HG03575 (cell line): ENCODE results near the gene LONP2.
"Not testable (repeated sequence)": the region's sequence is repeated elsewhere in the genome, so short reads cannot be mapped to it uniquely, and the experiment has no call there.

Experiments
- ATAC-seq: cut with Tn5 transposase; IDR thresholded peaks from one replicate; pipeline ENCODE4 v1.9.1; 2021; ENCODE audit not compliant: unreplicated experiment, insufficient number of reproducible peaks, low FRiP score; ENCODE audit errors: extremely low read depth

LONP2 gene

DNA sequence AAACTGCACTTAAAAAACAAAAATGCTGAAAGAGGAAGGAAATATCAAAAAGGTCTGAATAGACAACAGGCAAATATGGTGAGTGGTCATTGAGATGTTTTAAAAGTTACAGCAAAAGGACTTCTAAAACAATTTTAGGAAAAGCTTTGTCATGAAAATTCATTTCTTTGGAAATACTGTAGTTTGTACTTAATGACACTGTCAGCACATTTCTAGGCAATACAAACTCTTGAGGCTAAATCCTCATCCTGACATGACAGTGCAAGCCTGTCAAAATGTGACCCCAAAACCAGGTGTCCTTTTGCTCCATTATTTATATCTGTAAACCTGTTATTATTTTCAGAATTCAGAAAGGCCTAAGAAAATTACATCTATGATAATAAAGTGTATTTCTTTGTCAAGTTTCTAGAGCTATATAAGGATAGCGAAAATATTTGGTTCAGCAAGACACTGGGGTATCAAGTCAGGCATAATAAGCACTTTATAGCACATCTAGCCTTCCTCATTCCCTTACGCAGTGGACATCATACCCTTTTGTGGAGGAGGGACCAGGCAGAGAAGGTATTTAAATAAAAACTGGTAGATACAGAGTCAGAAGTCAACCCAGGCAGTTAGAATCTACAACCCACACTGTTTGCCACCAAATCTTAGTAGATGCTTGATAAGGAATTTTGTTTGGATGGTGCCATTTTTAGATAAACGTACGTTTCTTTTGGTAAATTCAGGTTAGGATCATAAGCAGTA is 112.7 kb downstream of the LONP2 start:
- no peak for ATAC-seq

DNA sequence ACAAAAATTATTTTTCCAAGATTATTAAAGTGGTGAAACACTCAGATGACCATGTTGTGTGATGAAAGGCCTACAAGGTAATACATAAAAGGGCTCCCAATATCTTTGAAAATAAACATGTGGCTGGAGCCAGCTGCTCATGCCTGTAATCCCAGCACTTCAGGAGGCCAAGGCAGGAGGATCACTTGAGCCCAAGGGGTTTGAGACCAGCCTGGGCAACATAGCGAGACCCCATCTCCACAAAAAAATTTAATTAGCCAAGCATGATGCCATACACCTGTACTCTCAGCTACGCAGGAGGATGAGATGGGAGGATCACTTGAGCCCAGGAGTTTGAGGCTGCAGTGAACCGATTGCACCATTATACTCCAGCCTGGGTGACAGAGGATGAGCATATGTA is 114.3 kb downstream of the LONP2 start:
- no peak for ATAC-seq

DNA sequence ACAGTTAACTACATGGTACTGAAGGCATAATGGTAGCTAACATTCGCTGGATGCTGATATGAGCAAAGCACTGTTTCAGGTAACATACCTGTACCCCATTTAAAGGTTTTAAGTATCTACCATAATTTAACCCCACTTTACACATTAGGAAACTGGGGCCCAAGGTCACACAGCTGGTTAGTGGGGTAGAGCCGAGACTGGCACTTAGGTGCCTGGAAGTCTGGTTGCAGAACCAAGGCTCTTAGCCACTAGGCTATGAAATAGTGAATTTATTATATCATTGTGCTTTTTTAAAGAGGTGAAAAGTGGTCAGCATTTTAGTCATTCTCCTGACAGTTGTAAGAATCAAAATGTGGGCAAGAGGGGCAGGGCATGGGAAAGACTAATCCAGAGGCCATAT is 115.9 kb downstream of the LONP2 start:
- ATAC-seq = no peak

DNA sequence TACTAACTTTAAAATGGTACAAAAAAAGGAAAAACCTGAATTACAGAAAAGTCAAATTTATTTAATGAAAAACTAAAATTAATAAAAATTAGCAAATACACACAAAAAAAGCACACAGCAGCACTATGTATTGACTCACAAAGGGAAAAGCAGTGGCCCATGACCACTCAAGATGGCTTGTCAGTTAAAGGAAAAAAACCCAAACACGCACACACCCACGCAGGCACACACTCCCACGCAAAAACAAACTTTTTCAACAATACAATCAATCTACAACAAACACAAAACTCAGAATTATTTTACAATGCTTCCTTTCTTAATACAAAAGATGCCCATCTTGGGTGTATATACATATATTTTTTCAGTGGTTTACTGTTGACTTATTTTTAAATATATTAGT is 116.9 kb downstream of the LONP2 start:
- no peak for ATAC-seq

DNA sequence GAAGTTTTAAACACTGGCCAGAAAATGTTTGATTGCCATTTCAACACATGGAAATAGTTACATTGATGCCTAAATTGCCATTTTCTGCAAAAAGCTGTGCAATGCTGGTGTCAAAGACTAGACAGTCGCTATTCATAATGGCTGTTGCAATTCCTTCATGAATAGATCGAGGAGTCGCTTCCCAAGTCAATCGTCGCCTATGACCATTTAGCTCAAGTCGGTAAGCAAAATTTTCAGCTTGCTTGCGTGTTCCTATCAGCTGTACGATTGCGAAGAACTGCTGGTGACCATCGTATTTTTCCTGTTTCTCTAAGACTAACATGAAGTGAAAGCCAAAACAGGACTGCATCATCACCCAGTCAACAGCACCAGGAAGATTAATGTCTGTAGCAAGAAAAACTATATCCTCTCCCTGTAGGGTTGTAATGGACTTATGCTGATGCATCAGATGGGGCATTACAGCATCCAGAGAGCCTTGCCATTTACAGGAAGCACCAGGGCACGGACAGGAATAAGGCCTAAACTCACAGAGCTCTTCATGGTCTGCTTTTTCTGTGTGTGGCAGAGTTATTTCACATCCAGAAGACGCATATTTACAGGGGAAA is 117.5 kb downstream of the LONP2 start:
- ATAC-seq = no peak

DNA sequence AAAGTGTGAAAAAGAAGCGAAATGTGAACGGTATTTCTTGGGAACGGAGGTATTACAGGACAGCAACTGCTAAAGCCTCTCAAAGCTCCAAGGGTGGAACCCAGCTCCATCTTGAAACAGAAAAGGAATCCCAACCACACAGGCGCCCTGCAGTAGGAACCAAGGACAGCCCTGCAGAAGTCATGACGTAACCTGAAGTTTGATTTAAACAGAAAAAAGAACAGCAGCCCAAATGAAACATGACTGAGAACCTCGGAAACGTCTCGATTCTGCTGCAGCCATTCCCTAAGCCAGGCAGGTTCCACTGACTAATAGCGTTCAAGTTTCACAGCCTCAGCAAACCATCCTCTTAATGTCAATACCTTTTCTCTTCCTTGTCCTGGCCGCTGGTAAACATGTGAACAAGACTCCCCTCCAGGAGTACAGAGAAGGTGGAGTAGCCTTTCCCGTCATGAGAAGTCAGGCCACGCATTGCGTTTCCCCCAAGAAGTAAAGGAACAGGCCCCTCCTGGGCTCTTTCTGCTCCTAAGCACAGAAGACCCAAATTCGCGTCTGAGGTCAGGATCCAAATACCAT is 121.0 kb downstream of the LONP2 start:
- ATAC-seq = no peak

DNA sequence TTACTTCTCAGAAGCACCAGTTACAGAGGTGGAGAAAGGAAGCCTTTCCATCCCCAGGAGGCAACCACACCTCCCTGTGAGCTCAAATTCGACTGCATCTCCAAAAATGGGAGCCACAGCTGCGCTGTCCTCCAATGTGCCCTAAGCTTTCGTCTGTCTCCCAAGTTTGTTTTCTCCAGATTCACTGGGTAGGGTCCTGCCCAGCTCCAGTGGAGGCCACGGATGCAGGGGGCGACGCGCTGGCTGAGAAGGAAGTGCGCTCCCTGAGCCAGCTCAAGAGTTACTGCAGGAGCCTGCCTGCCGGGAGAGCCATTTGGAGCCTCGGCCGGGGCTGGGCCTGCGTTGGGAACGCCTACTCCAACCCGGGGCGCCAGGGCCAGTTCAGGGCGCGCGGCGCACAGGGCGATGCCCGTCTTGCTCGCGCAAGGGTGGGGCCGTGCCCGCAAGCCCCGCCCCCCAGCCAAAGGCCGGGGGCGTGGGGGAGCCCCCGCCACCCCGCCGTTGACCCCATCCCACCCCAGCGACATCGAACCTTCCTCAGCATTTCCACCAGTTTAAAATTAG is 121.6 kb downstream of the LONP2 start:
- peak; percentile 29 for ATAC-seq

DNA sequence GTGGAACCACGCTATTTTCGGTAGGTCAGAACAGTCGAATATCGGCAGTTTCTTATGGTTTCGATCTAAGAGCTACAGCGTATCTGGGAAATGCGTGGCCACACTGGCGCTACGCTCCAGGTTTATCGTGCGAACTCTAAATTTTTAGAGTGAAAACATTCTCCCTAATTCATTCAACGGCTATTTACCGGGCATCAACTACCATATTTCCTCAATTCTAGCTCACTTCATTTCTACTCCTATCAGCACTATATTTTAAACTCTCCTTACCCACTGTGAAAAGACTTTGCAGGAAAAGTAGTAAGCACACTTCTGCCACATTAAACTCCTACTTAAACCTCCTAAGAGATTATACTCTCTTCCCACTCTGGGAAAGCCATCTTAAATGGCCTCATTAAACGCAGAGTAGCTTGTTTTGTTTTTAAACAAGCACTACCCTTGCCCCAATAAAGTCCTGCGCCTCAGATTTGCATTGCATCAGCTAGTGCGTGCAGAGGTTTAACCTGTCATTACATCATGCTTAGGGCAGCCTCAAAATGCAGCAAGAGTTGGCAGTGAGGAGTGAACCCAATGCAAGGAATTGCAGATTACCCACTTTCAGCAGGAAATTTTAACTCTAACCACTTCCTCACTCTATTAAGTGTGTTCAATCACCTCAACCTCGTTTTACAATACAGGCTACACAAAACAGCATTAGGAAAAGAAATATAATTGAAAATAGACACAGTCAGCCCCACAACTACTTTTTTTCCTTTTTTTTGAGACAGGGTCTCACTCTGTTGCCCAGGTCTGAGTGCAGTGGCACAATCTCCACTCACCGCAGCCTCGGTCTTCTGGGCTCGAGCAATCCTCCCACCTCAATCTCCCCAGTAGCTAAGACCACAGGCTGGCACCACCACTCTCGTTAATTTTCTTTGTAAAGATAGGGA is 122.3 kb downstream of the LONP2 start:
- peak; percentile 40 for ATAC-seq

DNA sequence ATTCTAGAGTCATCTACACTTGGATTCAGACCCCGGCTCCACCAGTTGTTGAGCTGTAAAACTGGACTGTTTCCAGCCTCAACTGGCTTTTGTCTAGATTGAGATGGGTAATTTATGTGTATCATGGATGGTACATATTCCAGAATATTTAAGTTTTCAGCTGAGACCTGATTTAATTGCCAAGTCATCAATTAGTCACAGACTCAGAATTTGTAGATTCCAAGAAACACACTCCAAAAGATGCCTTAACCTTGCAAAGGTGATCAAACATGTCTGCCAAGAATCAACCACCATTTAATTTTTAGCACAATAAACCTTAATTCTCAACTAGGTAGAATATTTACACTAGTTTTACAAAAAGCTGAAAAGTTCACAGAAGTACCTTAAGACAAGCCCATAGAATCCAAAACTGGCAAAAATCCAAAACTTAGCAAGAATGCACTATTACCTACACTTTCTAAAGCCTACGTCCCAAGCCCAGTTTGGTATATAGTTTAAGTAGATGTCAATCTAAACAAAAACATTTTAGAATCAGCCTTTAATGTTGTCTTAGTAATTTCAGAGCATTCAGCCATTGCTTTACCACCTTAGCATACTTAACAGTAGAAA is 123.4 kb downstream of the LONP2 start:
- no peak for ATAC-seq

DNA sequence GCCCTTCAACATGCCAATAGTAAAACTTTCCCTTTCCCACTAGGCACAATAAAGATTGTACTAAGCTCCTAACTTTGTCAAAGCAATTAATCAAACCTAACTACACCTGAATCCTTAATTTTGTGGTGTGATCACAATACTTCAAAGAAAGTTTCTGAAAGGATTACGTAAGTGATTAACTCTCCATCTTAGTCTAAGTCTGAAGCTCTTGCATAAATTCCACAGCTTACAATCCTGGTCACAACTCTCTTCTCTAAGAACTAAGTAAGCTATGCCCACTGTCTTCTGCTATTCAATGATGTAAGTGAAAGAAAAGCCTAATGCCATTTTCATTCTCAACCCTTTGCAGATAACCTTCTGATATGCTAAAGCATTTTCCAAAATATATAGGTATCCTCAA is 125.7 kb downstream of the LONP2 start:
- ATAC-seq = no peak

DNA sequence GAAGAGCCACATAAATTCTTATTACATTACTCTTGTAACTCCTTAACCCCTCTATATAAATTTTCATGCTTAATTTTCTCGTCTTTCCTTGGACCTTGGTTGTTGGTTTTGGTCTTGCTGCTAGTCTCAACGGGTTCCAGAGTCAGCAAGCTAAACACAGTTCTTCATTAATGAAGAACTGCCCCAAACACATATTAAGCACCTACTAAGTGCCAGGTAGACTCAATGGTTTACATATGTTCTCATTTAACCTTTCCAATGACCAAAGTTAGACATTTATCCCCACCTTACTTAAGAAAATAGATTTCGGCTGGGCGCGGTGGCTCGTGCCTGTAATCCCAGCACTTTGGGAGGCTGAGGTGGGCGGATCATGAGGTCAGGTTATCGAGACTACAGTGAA is 126.1 kb downstream of the LONP2 start:
- ATAC-seq = no peak

DNA sequence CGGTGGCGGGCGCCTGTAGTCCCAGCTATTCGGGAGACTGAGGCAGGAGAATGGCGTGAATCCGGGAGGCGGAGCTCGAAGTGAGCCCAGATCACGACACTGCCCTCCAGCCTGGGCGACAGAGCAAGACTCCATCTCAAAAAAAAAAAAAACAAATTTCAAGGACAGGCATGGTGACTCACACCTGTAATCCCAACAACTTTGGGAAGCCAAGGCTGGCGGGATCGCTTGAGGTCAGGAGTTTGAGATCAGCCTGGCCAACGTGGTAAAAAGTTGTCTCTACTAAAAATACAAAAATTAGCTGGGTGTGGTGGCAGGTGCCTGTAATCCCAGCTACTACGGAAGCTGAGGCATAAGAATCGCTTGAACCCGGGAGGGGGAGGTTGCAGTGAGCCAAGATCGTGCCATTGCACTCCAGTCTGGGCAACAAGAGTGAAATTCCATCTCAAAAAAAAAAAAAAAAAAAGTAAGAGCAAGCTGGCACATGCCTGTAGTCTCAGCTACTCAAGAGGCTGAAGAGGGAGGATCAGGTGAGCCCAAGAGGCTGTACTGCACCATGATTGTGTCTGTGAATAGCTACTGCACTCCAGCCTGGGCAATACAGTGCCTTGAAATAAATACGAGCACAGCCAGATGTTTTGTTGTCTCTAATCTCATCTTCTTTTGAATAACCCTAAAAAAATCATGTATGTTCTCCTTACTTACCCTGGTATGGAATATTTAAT is 126.7 kb downstream of the LONP2 start:
- ATAC-seq = not testable (repeated sequence)

DNA sequence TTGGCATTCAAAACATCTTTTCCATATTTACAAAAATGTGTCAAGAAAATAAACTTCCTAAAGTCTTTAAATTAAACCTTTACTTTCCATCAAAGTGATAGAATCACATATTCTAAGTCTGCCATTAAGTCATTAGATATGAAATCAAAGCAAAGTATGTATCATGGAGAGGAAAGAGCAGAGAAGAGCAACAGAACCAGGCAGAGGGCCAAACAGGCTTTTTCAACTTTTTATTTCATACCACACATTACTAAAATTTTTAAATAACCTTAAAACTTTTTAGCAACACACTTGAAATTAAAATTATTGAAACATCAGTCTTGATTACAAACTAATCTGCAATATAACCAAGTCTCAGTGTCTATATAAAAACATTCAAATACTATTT is 127.3 kb downstream of the LONP2 start:
- ATAC-seq = no peak

DNA sequence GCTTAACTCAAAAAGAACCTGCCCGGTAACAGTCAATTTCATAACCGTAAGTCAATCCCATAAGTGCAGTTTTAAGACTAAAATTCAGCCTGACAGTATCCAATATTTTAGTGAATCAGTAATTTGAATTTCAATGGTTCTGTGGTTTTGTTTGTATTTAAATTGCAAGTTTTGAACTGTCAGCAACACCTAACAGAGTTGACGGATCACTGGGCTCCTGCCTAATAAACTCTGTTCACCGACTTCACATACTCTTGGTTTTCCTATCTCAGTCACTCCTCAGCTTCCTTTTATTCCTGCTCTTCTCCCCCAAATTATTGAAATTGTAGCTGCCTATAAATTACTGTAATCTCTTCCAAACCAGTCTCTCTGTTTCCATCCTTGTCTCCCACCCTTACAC is 128.6 kb downstream of the LONP2 start:
- ATAC-seq = no peak

DNA sequence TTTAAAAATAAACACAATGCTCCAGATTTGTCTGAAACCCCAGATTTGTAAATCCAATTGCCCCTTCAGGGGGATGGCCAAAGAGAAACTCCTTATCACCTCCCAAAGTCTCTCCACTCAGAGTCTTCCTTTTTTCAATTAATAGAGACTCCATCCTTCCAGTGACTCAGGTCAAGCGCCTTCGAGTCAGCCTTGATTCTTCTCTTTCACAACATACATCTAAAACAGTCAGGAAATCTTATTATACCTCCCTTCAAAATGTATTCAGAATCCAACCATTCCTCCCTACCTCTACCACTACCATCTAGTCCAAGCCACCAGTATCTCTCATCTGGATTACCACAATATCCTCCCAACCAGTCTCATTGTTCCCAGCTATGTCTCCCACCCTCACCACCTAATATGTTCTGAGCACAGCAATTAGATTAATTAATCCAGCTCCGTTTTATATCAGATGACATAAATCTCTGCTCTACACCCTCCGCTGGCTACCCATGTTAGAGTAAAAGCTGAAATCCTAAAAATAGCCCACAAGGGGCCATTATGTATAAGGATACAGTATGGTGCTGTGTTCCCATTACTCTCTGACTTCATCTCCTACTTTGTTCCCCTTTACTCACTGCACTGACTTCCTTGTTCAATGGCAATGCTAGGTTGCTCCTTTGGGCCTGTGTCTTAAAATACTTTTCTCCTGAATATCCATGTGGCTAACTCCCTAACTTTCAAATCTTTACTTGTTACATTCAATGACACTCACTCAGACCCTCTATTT is 129.3 kb downstream of the LONP2 start:
- no peak for ATAC-seq

DNA sequence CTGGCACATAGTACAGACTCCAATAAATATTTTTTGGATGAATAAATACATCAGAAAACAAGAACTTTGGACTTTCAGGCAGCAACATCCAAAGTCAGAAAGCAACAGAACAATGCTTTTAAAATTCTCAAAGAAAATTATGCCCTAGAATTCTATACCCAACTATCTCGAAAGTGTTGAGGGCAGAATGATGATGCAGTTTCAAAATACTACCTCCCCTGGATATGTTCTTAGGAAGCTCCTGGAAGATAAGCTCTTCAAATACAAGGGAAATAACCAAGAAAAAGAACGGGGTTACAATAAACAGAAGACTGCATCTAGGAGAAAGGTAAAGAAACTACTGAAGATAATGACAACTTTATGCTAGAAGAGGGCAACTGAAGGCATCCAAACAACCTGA is 130.2 kb downstream of the LONP2 start:
- ATAC-seq = no peak

DNA sequence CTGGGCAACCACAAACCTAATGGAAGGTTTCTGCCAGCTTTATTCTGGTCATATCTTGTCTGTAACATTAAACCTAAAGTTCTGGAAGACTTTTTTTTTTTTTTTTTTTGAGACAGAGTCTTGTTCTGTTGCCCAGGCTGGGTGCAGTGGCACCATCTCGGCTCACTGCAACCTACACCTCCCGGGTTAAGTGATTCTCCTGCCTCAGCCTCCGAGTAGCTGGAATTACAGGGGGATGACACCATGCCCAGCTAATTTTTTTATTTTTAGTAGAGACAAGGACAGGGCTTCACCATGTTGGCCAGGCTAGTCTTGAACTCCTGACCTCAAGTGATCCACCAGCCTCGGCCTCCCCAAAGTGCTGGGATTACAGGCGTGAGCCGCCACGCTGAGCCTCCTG is 133.2 kb downstream of the LONP2 start:
- ATAC-seq = not testable (repeated sequence)

DNA sequence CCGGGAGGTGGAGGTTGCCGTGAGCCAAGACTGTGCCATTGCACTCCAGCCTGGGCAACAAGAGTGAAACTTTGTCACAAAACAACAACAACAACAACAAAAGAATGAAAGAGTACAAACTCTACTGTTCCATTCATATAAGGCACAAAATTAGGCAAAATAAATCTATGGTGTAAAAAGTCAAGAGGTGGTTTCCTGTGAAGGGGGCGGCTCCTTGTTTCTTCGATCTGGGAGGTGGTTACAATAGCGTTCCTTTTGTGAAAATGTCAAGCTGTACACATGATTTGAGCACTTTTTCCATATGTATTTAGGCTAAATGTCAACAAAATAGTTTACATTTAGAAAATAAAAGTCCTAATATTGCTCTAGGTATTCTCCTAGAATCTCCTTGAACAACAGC is 134.2 kb downstream of the LONP2 start:
- no peak for ATAC-seq
